Stimulated activated naive CD4-positive, alpha-beta T cell treated with Interleukin-2 at 50 U/mL for 16 hours (primary cell): ENCODE results near the gene RNU6-1.

Experiments used
- DNase-seq: peaks from one replicate; lab custom pipeline; 2025; lab: John Stamatoyannopoulos, UW

RNU6-1 gene

GRCh38 chr15:67839929-67840748 lies at the start of gene RNU6-1:
Gene RNU6-1, minus strand, starts transcription at chr15:67840045.
- peak; percentile 94 for DNase-seq

GRCh38 chr15:67887776-67888175 lies 47.9 kb upstream of the RNU6-1 start:
- DNase-seq: no peak

GRCh38 chr15:67885861-67886260 lies 46.0 kb upstream of the RNU6-1 start:
- DNase-seq: no peak

- DNase-seq: no peak
These were observed 45.3 kb upstream of the RNU6-1 start for GRCh38 chr15:67885175-67885523.

GRCh38 chr15:67884514-67885174 lies 44.8 kb upstream of the RNU6-1 start:
- DNase-seq: peak; percentile 36

GRCh38 chr15:67884009-67884408 lies 44.2 kb upstream of the RNU6-1 start:
- DNase-seq: no peak

GRCh38 chr15:67883234-67883773 lies 43.5 kb upstream of the RNU6-1 start:
- no peak for DNase-seq

GRCh38 chr15:67882487-67883233 lies 42.8 kb upstream of the RNU6-1 start:
- no peak for DNase-seq

GRCh38 chr15:67880651-67881182 lies 40.9 kb upstream of the RNU6-1 start:
- DNase-seq: no peak

GRCh38 chr15:67879440-67880129 lies 39.7 kb upstream of the RNU6-1 start:
- no peak for DNase-seq

GRCh38 chr15:67878712-67879206 lies 38.9 kb upstream of the RNU6-1 start:
- DNase-seq: no peak

- no peak for DNase-seq
These were observed 33.9 kb upstream of the RNU6-1 start for GRCh38 chr15:67873777-67874176.

- no peak for DNase-seq
These were observed 31.1 kb upstream of the RNU6-1 start for GRCh38 chr15:67870868-67871408.

- DNase-seq: no peak
These were observed 29.9 kb upstream of the RNU6-1 start for GRCh38 chr15:67869701-67870100.

- no peak for DNase-seq
These were observed 25.9 kb upstream of the RNU6-1 start for GRCh38 chr15:67865766-67866165.

GRCh38 chr15:67865331-67865730 lies 25.5 kb upstream of the RNU6-1 start:
- DNase-seq: no peak

GRCh38 chr15:67863442-67863987 lies 23.7 kb upstream of the RNU6-1 start:
- DNase-seq: peak; percentile 60

- no peak for DNase-seq
These were observed 23.1 kb upstream of the RNU6-1 start for GRCh38 chr15:67862750-67863441.

- no peak for DNase-seq
These were observed 22.1 kb upstream of the RNU6-1 start for GRCh38 chr15:67861983-67862382.

- DNase-seq: no peak
These were observed 19.6 kb upstream of the RNU6-1 start for GRCh38 chr15:67859331-67859946.
